T47D (cell line): Measurements from ENCODE around the gene DIS3L.
"Not testable (repeated sequence)": the region's sequence is repeated elsewhere in the genome, so short reads cannot be mapped to it uniquely, and the experiment has no call there.

Source experiments
- DNase-seq, 2 experiments: peaks; one replicate each; pipeline versions ENCODE4 v3.0.0 to v3.0.0-alpha.2; 2011 to 2012; ENCODE audit warnings: low read depth in 1 of 2, low spot score in 1 of 2
- JUND ChIP-seq: IDR thresholded peaks from 2 replicates; pipeline ENCODE4 v1.6.1; 2012; ENCODE audit warnings: low read depth
- in situ Hi-C: cut with HindIII; loops from 2 replicates; pipeline ENCODE4 v1.10.0; 2016; ENCODE audit warnings: low sequenced_read_pairs, low pct_unique_long_range_greater_than_20kb

Gene DIS3L

GRCh38 chr15:66306381-66306780 lies 13.0 kb downstream of the DIS3L start:
- no peak for TF ChIP-seq JUND
- in situ Hi-C loops = no loop called here

GRCh38 chr15:66308531-66308930 lies 15.2 kb downstream of the DIS3L start:
- no peak for TF ChIP-seq JUND
- in situ Hi-C loops = no loop called here
- no peak for DNase-seq

More at GRCh38 chr15:66306381-66306780, 13.0 kb downstream of the DIS3L start:
- DNase-seq = no peak

GRCh38 chr15:66309828-66310227 lies 16.5 kb downstream of the DIS3L start:
- in situ Hi-C loops = no loop called here
- no peak for DNase-seq
- no peak for TF ChIP-seq JUND

- DNase-seq = no peak
- TF ChIP-seq JUND = no peak
- in situ Hi-C loops = no loop called here
These were observed 17.4 kb downstream of the DIS3L start for GRCh38 chr15:66310786-66311185.

GRCh38 chr15:66312144-66312543 lies 18.8 kb downstream of the DIS3L start:
- TF ChIP-seq JUND = no peak
- in situ Hi-C loops = no loop called here
- no peak for DNase-seq

- in situ Hi-C loops = no loop called here
- DNase-seq = no peak
- TF ChIP-seq JUND = no peak
These were observed 30.1 kb downstream of the DIS3L start for GRCh38 chr15:66323312-66323928.

GRCh38 chr15:66326051-66326450 lies 32.7 kb downstream of the DIS3L start:
- in situ Hi-C loops = no loop called here
- no peak for TF ChIP-seq JUND

GRCh38 chr15:66327736-66328135 lies 34.4 kb downstream of the DIS3L start:
- in situ Hi-C loops = no loop called here

More at GRCh38 chr15:66326051-66326450, 32.7 kb downstream of the DIS3L start:
- DNase-seq = no peak

GRCh38 chr15:66328771-66329170 lies 35.4 kb downstream of the DIS3L start:
- in situ Hi-C loops = no loop called here
- no peak for DNase-seq
- no peak for TF ChIP-seq JUND

More at GRCh38 chr15:66327736-66328135, 34.4 kb downstream of the DIS3L start:
- no peak for TF ChIP-seq JUND
- DNase-seq = no peak

GRCh38 chr15:66348530-66348929 lies 55.2 kb downstream of the DIS3L start:
- DNase-seq = not testable (repeated sequence)

GRCh38 chr15:66356077-66356358 lies 62.6 kb downstream of the DIS3L start:
- no peak for DNase-seq
- in situ Hi-C loops = no loop called here
- no peak for TF ChIP-seq JUND

More at GRCh38 chr15:66348530-66348929, 55.2 kb downstream of the DIS3L start:
- in situ Hi-C loops = not testable (repeated sequence)

GRCh38 chr15:66356359-66357236 lies 63.2 kb downstream of the DIS3L start, which contains the start of gene TIPIN:
TSS of gene TIPIN (minus strand) at chr15:66356685. CDS start at chr15:66352947, 3,738 bp downstream.
- no peak for TF ChIP-seq JUND
- in situ Hi-C loops = no loop called here
- DNase-seq = peak; percentile 79 to 98

GRCh38 chr15:66359740-66360139 lies 66.4 kb downstream of the DIS3L start:
- no peak for DNase-seq
- in situ Hi-C loops = no loop called here
- no peak for TF ChIP-seq JUND

GRCh38 chr15:66361745-66362460 lies 68.5 kb downstream of the DIS3L start:
- in situ Hi-C loops, DNase-seq: not testable (repeated sequence)
